Stimulated activated CD8-positive, alpha-beta memory T cell treated with anti-CD3 and anti-CD28 coated beads, Interleukin-7, amount 100 ng/mL, for 1 hour (primary cell): ENCODE results near the gene GSTA3.
"Not testable (repeated sequence)": the region's sequence is repeated elsewhere in the genome, so short reads cannot be mapped to it uniquely, and the experiment has no call there.

Source experiments
- DNase-seq, 2 donors: peaks; one replicate each; pipeline ENCODE4 v3.0.0-alpha.2; 2020; ENCODE audit warnings: low read depth in 2 of 2

Gene GSTA3

GRCh38 chr6:52914516-52914915 is 5.0 kb upstream of the GSTA3 start:
- DNase-seq, result no peak

- DNase-seq, result no peak
These were observed 593 bp upstream of the GSTA3 start for GRCh38 chr6:52910091-52910490.

- DNase-seq, result no peak
These were observed 367 bp downstream of the GSTA3 start for GRCh38 chr6:52909131-52909530.

- DNase-seq, result no peak
These were observed 972 bp downstream of the GSTA3 start for GRCh38 chr6:52908526-52908925.

GRCh38 chr6:52904562-52905279 is 4.8 kb downstream of the GSTA3 start:
- DNase-seq, result no peak

- no peak for DNase-seq
These were observed 9.0 kb downstream of the GSTA3 start for GRCh38 chr6:52900536-52900935.

GRCh38 chr6:52895790-52896189 is 13.7 kb downstream of the GSTA3 start:
- not testable (repeated sequence) for DNase-seq

GRCh38 chr6:52894285-52894684 is 15.2 kb downstream of the GSTA3 start:
- DNase-seq, result no peak

GRCh38 chr6:52893803-52894202 is 15.7 kb downstream of the GSTA3 start:
- DNase-seq, result no peak

- no peak for DNase-seq
These were observed 16.3 kb downstream of the GSTA3 start for GRCh38 chr6:52893221-52893620.

GRCh38 chr6:52890018-52890417 is 19.5 kb downstream of the GSTA3 start:
- no peak for DNase-seq

GRCh38 chr6:52887910-52888524 is 21.5 kb downstream of the GSTA3 start:
- no peak for DNase-seq

GRCh38 chr6:52881996-52882841 is 27.3 kb downstream of the GSTA3 start:
- DNase-seq, result peak; percentile 32 to 35

- no peak for DNase-seq
These were observed 27.9 kb downstream of the GSTA3 start for GRCh38 chr6:52881662-52881995.

GRCh38 chr6:52877786-52878185 is 31.7 kb downstream of the GSTA3 start:
- no peak for DNase-seq

- no peak for DNase-seq
These were observed 32.3 kb downstream of the GSTA3 start for GRCh38 chr6:52877168-52877567.

GRCh38 chr6:52876056-52876787 is 33.3 kb downstream of the GSTA3 start:
- no peak for DNase-seq

GRCh38 chr6:52872031-52872430 is 37.5 kb downstream of the GSTA3 start:
- no peak for DNase-seq

- no peak for DNase-seq
These were observed 37.9 kb downstream of the GSTA3 start for GRCh38 chr6:52871621-52872020.

- DNase-seq, result not testable (repeated sequence)
These were observed 39.0 kb downstream of the GSTA3 start for GRCh38 chr6:52870335-52871091.

GRCh38 chr6:52868899-52869298 is 40.6 kb downstream of the GSTA3 start:
- DNase-seq, result not testable (repeated sequence)
